OCI-LY7 (cell line): ENCODE measurements around the gene GSTA5. TPM values are rescaled to one million over a fixed set of nuclear protein-coding genes. Genes with fewer than 3 reads are reported as not detected.

Source experiments
- BruUV-seq: library from RNA; stranded (reverse); fragments of 400-500 nt; replicated peaks from 2 replicates; lab custom pipeline; 2021; lab: Mats Ljungman, UMichigan
- CTCF ChIA-PET: fragments of 300-600 bp; sonication (Branson Sonifier 250); formaldehyde crosslinking; loops from one replicate; lab custom pipeline; 2022; ENCODE audit warnings: antibody characterized with exemption; ENCODE audit not compliant: unreplicated experiment; lab: Charles Lee
- POLR2A ChIA-PET: fragments of 300-600 bp; sonication (Branson Sonifier 250); formaldehyde crosslinking; loops from one replicate; lab custom pipeline; 2022; ENCODE audit warnings: antibody characterized with exemption; lab: Charles Lee
- DNase-seq: peaks from one replicate; pipeline ENCODE4 v3.0.0-alpha.2; 2015; ENCODE audit warnings: low spot score
- H2AFZ ChIP-seq: fragments of 200-600 bp; sonication (generic), shearing (Covaris generic); 2 replicates; pipeline ENCODE4 v1.6.1; 2014; ENCODE audit warnings: mild to moderate bottlenecking, antibody characterized with exemption, low read length, moderate library complexity
- H3K27ac ChIP-seq: fragments of 200-600 bp; sonication (generic); 2 replicates; pipeline ENCODE4 v1.5.1; 2014; ENCODE audit warnings: mixed run types, low read depth, mild to moderate bottlenecking, moderate library complexity, low read length, inconsistent platforms; ENCODE audit not compliant: poor library complexity, severe bottlenecking
- H3K36me3 ChIP-seq: fragments of 200-600 bp; sonication (generic); 2 replicates; pipeline ENCODE4 v1.6.1; 2014; ENCODE audit warnings: mild to moderate bottlenecking, antibody characterized with exemption, low read length, moderate library complexity, mixed read lengths; ENCODE audit not compliant: insufficient read depth
- H3K4me1 ChIP-seq: fragments of 200-600 bp; sonication (generic); 2 replicates; pipeline ENCODE4 v1.5.1; 2014; ENCODE audit warnings: mild to moderate bottlenecking, low read length; ENCODE audit not compliant: insufficient read depth, poor library complexity, severe bottlenecking
- H3K4me2 ChIP-seq: fragments of 200-600 bp; sonication (generic); 2 replicates; pipeline ENCODE4 v1.6.1; 2014; ENCODE audit warnings: mild to moderate bottlenecking, low read length
- H3K4me3 ChIP-seq: fragments of 200-600 bp; sonication (generic); 2 replicates; pipeline ENCODE4 v1.5.1; 2014; ENCODE audit warnings: mild to moderate bottlenecking, low read depth, low read length; ENCODE audit not compliant: poor library complexity, severe bottlenecking
- H3K79me2 ChIP-seq: fragments of 200-600 bp; sonication (generic); 2 replicates; pipeline ENCODE4 v1.6.1; 2016; ENCODE audit warnings: low read depth, mild to moderate bottlenecking, low read length, moderate library complexity, mixed read lengths; ENCODE audit not compliant: insufficient read depth
- H3K9me2 ChIP-seq: fragments of 200-600 bp; sonication (generic); 2 replicates; pipeline ENCODE4 v1.6.1; 2016; ENCODE audit warnings: mild to moderate bottlenecking, low read length, mixed read lengths; ENCODE audit not compliant: insufficient read depth
- H3K9me3 ChIP-seq: fragments of 200-600 bp; sonication (generic); 2 replicates; pipeline ENCODE4 v1.6.1; 2014; ENCODE audit warnings: mild to moderate bottlenecking, mixed run types, low read length, mixed read lengths
- H4K20me1 ChIP-seq: fragments of 200-600 bp; sonication (generic); 2 replicates; pipeline ENCODE4 v1.6.1; 2014; ENCODE audit warnings: mild to moderate bottlenecking, antibody characterized with exemption, low read length, moderate library complexity, mixed read lengths; ENCODE audit not compliant: insufficient read depth
- EZH2phosphoT487 ChIP-seq: fragments of 200-600 bp; sonication (generic); IDR thresholded peaks from 2 replicates; pipeline ENCODE4 v1.6.1; 2018; ENCODE audit warnings: low read depth, borderline replicate concordance, mild to moderate bottlenecking, mixed run types, antibody characterized with exemption, low read length, moderate library complexity, mixed read lengths
- intact Hi-C: fragments of 100-400 bp; cut with micrococcal nuclease; formaldehyde crosslinking; loops from one replicate; pipeline ENCODE4 v1.10.0; 2022; ENCODE audit not compliant: unreplicated experiment
- total RNA-seq, 2 experiments: library from RNA; depleted of rRNA in 1 of 2; stranded (reverse); fragments of >200 nt in 1 of 2; shearing (Covaris generic) in 1 of 2; gene quantifications; 2 replicates each; pipeline ENCODE4 v1.2.3, GENCODE V29; 2014 to 2022
- TF ChIP-seq, protein P1 (sequence below): fragments of 200-600 bp; sonication (generic); conservative IDR thresholded peaks from 2 replicates; pipeline ENCODE4 v1.5.1; 2014; ENCODE audit warnings: mild to moderate bottlenecking, antibody characterized with exemption, low read length, moderate library complexity, mixed read lengths

Gene GSTA5
- total RNA-seq, 2 experiments from 2014 or later = not detected

DNA sequence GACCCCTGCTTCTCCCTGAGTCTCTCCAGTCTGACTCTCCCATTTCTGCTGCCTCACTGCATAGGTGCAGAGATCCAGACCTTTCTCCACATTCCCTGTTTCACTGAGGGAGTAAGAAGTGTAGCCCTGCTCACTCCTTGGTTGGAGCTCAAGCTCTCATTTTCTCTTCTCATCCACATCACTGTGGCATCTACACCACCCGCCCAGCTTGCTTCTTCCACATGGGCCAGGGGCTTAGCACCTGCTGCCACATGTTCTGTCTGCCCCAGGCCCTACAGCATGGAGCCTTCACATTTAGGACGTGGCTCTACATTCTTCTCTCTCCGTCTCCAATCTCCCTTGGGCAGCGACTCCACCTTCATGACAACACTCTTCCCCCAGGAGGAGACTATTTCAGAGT lies 8.5 kb upstream of the GSTA5 start:
- BruUV-seq = no TSS peak
- CTCF ChIA-PET = no interaction called here

GRCh38 chr6:52846002-52846401 lies 5.4 kb upstream of the GSTA5 start:
- no peak overlapping the region for H3K4me3 ChIP-seq
- H3K79me2 ChIP-seq = no peaks in the 10 kb centered on the region
- intact Hi-C loops = no loop called here
- no peaks in the 10 kb centered on the region for H3K9me3 ChIP-seq
- H3K36me3 ChIP-seq = no peaks in the 10 kb centered on the region
- no peaks in the 10 kb centered on the region for H3K4me1 ChIP-seq
- H3K27ac ChIP-seq = no peak overlapping the region
- no peaks in the 10 kb centered on the region for H3K9me2 ChIP-seq
- H3K4me2 ChIP-seq = no peak overlapping the region
- POLR2A ChIA-PET = no interaction called here
- CTCF ChIA-PET = no interaction called here
- TF ChIP-seq, protein P1, sequence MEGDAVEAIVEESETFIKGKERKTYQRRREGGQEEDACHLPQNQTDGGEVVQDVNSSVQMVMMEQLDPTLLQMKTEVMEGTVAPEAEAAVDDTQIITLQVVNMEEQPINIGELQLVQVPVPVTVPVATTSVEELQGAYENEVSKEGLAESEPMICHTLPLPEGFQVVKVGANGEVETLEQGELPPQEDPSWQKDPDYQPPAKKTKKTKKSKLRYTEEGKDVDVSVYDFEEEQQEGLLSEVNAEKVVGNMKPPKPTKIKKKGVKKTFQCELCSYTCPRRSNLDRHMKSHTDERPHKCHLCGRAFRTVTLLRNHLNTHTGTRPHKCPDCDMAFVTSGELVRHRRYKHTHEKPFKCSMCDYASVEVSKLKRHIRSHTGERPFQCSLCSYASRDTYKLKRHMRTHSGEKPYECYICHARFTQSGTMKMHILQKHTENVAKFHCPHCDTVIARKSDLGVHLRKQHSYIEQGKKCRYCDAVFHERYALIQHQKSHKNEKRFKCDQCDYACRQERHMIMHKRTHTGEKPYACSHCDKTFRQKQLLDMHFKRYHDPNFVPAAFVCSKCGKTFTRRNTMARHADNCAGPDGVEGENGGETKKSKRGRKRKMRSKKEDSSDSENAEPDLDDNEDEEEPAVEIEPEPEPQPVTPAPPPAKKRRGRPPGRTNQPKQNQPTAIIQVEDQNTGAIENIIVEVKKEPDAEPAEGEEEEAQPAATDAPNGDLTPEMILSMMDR = no peak
- TF ChIP-seq EZH2phosphoT487 = no peak
- no peaks in the 10 kb centered on the region for H4K20me1 ChIP-seq
- no peak for DNase-seq
- no peak overlapping the region for H2AFZ ChIP-seq
- BruUV-seq = no TSS peak

More for the DNA sequence above, 8.5 kb upstream of the GSTA5 start:
- intact Hi-C loops = no loop called here
- no peaks in the 10 kb centered on the region for H3K9me2 ChIP-seq
- no peaks in the 10 kb centered on the region for H3K4me1 ChIP-seq
- no peak for DNase-seq
- H3K27ac ChIP-seq = no peak overlapping the region
- H3K36me3 ChIP-seq = no peaks in the 10 kb centered on the region
- POLR2A ChIA-PET = interaction anchor here (0.7 kb wide), 1 partner anchor 123 kb away, joined by 3 read pairs; no protein-coding TSS in a partner anchor
- H3K9me3 ChIP-seq = no peaks in the 10 kb centered on the region
- H2AFZ ChIP-seq = no peak overlapping the region
- TF ChIP-seq, protein P1 = no peak
- TF ChIP-seq EZH2phosphoT487 = no peak
- no peaks in the 10 kb centered on the region for H4K20me1 ChIP-seq
- H3K79me2 ChIP-seq = no peaks in the 10 kb centered on the region
- no peak overlapping the region for H3K4me3 ChIP-seq
- H3K4me2 ChIP-seq = no peak overlapping the region

- no peak for DNase-seq
- no peak overlapping the region for H3K4me3 ChIP-seq
- H3K79me2 ChIP-seq = no peaks in the 10 kb centered on the region
- H3K27ac ChIP-seq = no peak overlapping the region
- ChIA-PET CTCF (no interaction called here), POLR2A (interaction anchor here (1.2 kb wide), 1 partner anchor 645 kb away, joined by 3 read pairs; no protein-coding TSS in a partner anchor)
- H3K9me2 ChIP-seq = no peaks in the 10 kb centered on the region
- no peaks in the 10 kb centered on the region for H4K20me1 ChIP-seq
- no peak for TF ChIP-seq EZH2phosphoT487
- TF ChIP-seq, protein P1 = no peak
- no peak overlapping the region for H2AFZ ChIP-seq
- no TSS peak for BruUV-seq
- no peaks in the 10 kb centered on the region for H3K36me3 ChIP-seq
- no peak overlapping the region for H3K4me2 ChIP-seq
- H3K9me3 ChIP-seq = no peaks in the 10 kb centered on the region
- H3K4me1 ChIP-seq = no peaks in the 10 kb centered on the region
- intact Hi-C loops = no loop called here
Observed at GRCh38 chr6:52843605-52844004, 3.0 kb upstream of the GSTA5 start.
